Parathyroid adenoma (tissue), 2 donors: ENCODE results near the gene CCL19.
A peak's percentile ranks its signal among the peaks of the same experiment; 100 is the strongest.

Experiments used
- H2AFZ ChIP-seq: fragments of 300-600 bp; sonication (generic); one replicate; pipeline ENCODE4 v1.7.0; 2017; ENCODE audit warnings: antibody characterized with exemption, mild to moderate bottlenecking
- H3K27ac ChIP-seq: fragments of 300-600 bp; sonication (generic); one replicate; pipeline ENCODE4 v1.7.0; 2017
- H3K27me3 ChIP-seq: fragments of 300-600 bp; sonication (generic); one replicate; pipeline ENCODE4 v1.7.0; 2017; ENCODE audit warnings: low read length; ENCODE audit not compliant: control insufficient read depth, insufficient read depth
- H3K36me3 ChIP-seq: fragments of 300-600 bp; sonication (generic); one replicate; pipeline ENCODE4 v1.7.0; 2017; ENCODE audit warnings: low read length; ENCODE audit not compliant: control insufficient read depth, insufficient read depth
- H3K4me1 ChIP-seq: fragments of 300-600 bp; sonication (generic); one replicate; pipeline ENCODE4 v1.7.0; 2017; ENCODE audit warnings: control low read depth
- H3K4me2 ChIP-seq: fragments of 300-600 bp; sonication (generic); one replicate; pipeline ENCODE4 v1.7.0; 2017; ENCODE audit warnings: low read length
- H3K4me3 ChIP-seq: fragments of 300-600 bp; sonication (generic); one replicate; pipeline ENCODE4 v1.7.0; 2017; ENCODE audit warnings: low read depth, low read length
- H3K79me2 ChIP-seq: fragments of 300-600 bp; sonication (generic); one replicate; pipeline ENCODE4 v1.7.0; 2017; ENCODE audit warnings: control low read depth
- H3K9ac ChIP-seq: fragments of 300-600 bp; sonication (generic); one replicate; pipeline ENCODE4 v1.7.0; 2017; ENCODE audit warnings: mild to moderate bottlenecking
- H3K9me3 ChIP-seq: fragments of 300-600 bp; sonication (generic); one replicate; pipeline ENCODE4 v1.7.0; 2017; ENCODE audit warnings: low read length; ENCODE audit not compliant: control insufficient read depth
- CTCF ChIP-seq: fragments of 300-600 bp; sonication (generic); IDR thresholded peaks from one replicate; pipeline ENCODE4 v1.7.0; 2017; ENCODE audit warnings: antibody characterized with exemption, mild to moderate bottlenecking
- donor health status: primary hyperparathyroidism.

CCL19 gene

GRCh38 chr9:34674440-34674839 lies 16.6 kb downstream of the CCL19 start:
- no peak overlapping the region for H3K4me2 ChIP-seq
- no peaks in the 10 kb centered on the region for H3K27me3 ChIP-seq
- H3K79me2 ChIP-seq, result no peaks in the 10 kb centered on the region
- H3K27ac ChIP-seq, result no peak overlapping the region
- H2AFZ ChIP-seq, result no peak overlapping the region
- no peak overlapping the region for H3K4me3 ChIP-seq
- no peaks in the 10 kb centered on the region for H3K4me1 ChIP-seq
- H3K9me3 ChIP-seq, result no peaks in the 10 kb centered on the region
- H3K9ac ChIP-seq, result no peak overlapping the region
- TF ChIP-seq CTCF, result no peak
- H3K36me3 ChIP-seq, result no peaks in the 10 kb centered on the region

GRCh38 chr9:34671307-34671706 lies 19.8 kb downstream of the CCL19 start:
- Histone ChIP-seq H3K4me1 (no peaks in the 10 kb centered on the region), H3K79me2 (no peaks in the 10 kb centered on the region), H3K9me3 (no peaks in the 10 kb centered on the region), H3K9ac (no peak overlapping the region), H2AFZ (no peak overlapping the region), H3K36me3 (no peaks in the 10 kb centered on the region), H3K4me3 (no peak overlapping the region), H3K27me3 (no peaks in the 10 kb centered on the region), H3K4me2 (no peak overlapping the region), H3K27ac (no peak overlapping the region)
- TF ChIP-seq CTCF, result no peak

- no peak for TF ChIP-seq CTCF
- no peak overlapping the region for H3K4me3 ChIP-seq
- H3K36me3 ChIP-seq, result no peaks in the 10 kb centered on the region
- no peak overlapping the region for H2AFZ ChIP-seq
- H3K79me2 ChIP-seq, result no peaks in the 10 kb centered on the region
- no peak overlapping the region for H3K27ac ChIP-seq
- H3K9me3 ChIP-seq, result no peaks in the 10 kb centered on the region
- no peak overlapping the region for H3K4me2 ChIP-seq
- H3K27me3 ChIP-seq, result no peaks in the 10 kb centered on the region
- H3K9ac ChIP-seq, result no peak overlapping the region
- no peaks in the 10 kb centered on the region for H3K4me1 ChIP-seq
Measured at GRCh38 chr9:34669809-34670562, 21.1 kb downstream of the CCL19 start.

- Histone ChIP-seq H3K4me2 (peak overlapping the region; percentile 84), H3K4me3 (peak overlapping the region; percentile 73), H3K27me3 (no peaks in the 10 kb centered on the region), H3K9ac (peak overlapping the region; percentile 94), H3K9me3 (no peaks in the 10 kb centered on the region), H3K36me3 (no peaks in the 10 kb centered on the region), H3K4me1 (no peaks in the 10 kb centered on the region), H2AFZ (peak overlapping the region; percentile 97), H3K79me2 (no peaks in the 10 kb centered on the region), H3K27ac (peak overlapping the region; percentile 100)
- no peak for TF ChIP-seq CTCF
Measured at GRCh38 chr9:34665381-34666250, 25.5 kb downstream of the CCL19 start.
